Activated T-cell treated with anti-CD3 and anti-CD28 coated beads, Interleukin-2, amount 50 U/mL, for 72 hours (primary cell): ENCODE results near the gene ATF6. TPM values are rescaled to one million over a fixed set of nuclear protein-coding genes. Genes with fewer than 3 reads are reported as not detected.

ENCODE experiments used
- ATAC-seq, 2 donors: fragments of 150-1000 bp; cut with Tn5 transposase; replicated peaks in 1 of 2; 2 replicates each; pipeline ENCODE4 v1.10.0; 2021; ENCODE audit warnings: moderate library complexity in 2 of 2, mild to moderate bottlenecking in 1 of 2
- DNase-seq, 2 donors: peaks; one replicate each; pipeline ENCODE4 v3.0.0; 2021 to 2022; ENCODE audit warnings: mixed read lengths in 1 of 2
- H3K27ac Mint-ChIP-seq: one replicate; pipeline ENCODE4 v1.8.0; 2022; ENCODE audit warnings: mild to moderate bottlenecking, moderate library complexity, mixed read lengths
- H3K27me3 Mint-ChIP-seq: one replicate; pipeline ENCODE4 v1.8.0; 2022; ENCODE audit warnings: low read depth, mixed read lengths
- H3K36me3 Mint-ChIP-seq, 2 donors: one replicate each; pipeline ENCODE4 v1.8.0; 2022; ENCODE audit warnings: mixed read lengths in 2 of 2, mild to moderate bottlenecking in 1 of 2; ENCODE audit not compliant: insufficient read depth in 2 of 2
- H3K4me1 Mint-ChIP-seq: one replicate; pipeline ENCODE4 v1.8.0; 2022; ENCODE audit warnings: low read depth, mixed read lengths
- H3K4me3 Mint-ChIP-seq, 2 donors: one replicate each; pipeline ENCODE4 v1.8.0; 2022; ENCODE audit warnings: mild to moderate bottlenecking in 2 of 2, mixed read lengths in 2 of 2, moderate library complexity in 2 of 2
- H3K9me3 Mint-ChIP-seq, 2 donors: one replicate each; pipeline ENCODE4 v1.8.0; 2022; ENCODE audit warnings: mixed read lengths in 2 of 2
- total RNA-seq, 2 donors: library from RNA; stranded (reverse); gene quantifications; one replicate each; pipeline ENCODE4 v1.2.3, GENCODE V29; 2022

ATF6 gene
- total RNA-seq, 2 donors from 2014 or later: 23.7 to 28.4 TPM

GRCh38 chr1:161868832-161869231 is 102.7 kb downstream of the ATF6 start:
- Mint-ChIP-seq H3K27me3 (no peaks in the 10 kb centered on the region), H3K4me1 (no peaks in the 10 kb centered on the region), H3K27ac (no peak overlapping the region), H3K4me3 (no peak overlapping the region), H3K36me3 (peaks cover 2 to 10% of the 10 kb centered on the region in 2 donors), H3K9me3 (no peaks in the 10 kb centered on the region)
- DNase-seq (no peak), ATAC-seq (no peak)

GRCh38 chr1:161869291-161869690 is 103.2 kb downstream of the ATF6 start:
- no peaks in the 10 kb centered on the region for H3K9me3 Mint-ChIP-seq
- no peak for ATAC-seq
- no peak overlapping the region for H3K27ac Mint-ChIP-seq
- H3K4me3 Mint-ChIP-seq: no peak overlapping the region
- peaks cover 2 to 10% of the 10 kb centered on the region in 2 donors for H3K36me3 Mint-ChIP-seq
- H3K4me1 Mint-ChIP-seq: no peaks in the 10 kb centered on the region
- no peak for DNase-seq
- H3K27me3 Mint-ChIP-seq: no peaks in the 10 kb centered on the region

- ATAC-seq (no peak), DNase-seq (no peak)
- peaks cover 2 to 5% of the 10 kb centered on the region in 2 donors for H3K36me3 Mint-ChIP-seq
- H3K27me3 Mint-ChIP-seq: no peaks in the 10 kb centered on the region
- no peaks in the 10 kb centered on the region for H3K9me3 Mint-ChIP-seq
- H3K27ac Mint-ChIP-seq: no peak overlapping the region
- H3K4me1 Mint-ChIP-seq: no peaks in the 10 kb centered on the region
- no peak overlapping the region for H3K4me3 Mint-ChIP-seq
Measured at GRCh38 chr1:161872506-161872905, 106.4 kb downstream of the ATF6 start.

GRCh38 chr1:161879261-161879660 is 113.1 kb downstream of the ATF6 start:
- Mint-ChIP-seq H3K4me1 (no peaks in the 10 kb centered on the region), H3K36me3 (no peaks in the 10 kb centered on the region), H3K27ac (no peak overlapping the region), H3K9me3 (no peaks in the 10 kb centered on the region), H3K4me3 (no peak overlapping the region), H3K27me3 (no peaks in the 10 kb centered on the region)
- ATAC-seq (no peak), DNase-seq (no peak)

GRCh38 chr1:161884475-161884874 is 118.4 kb downstream of the ATF6 start:
- DNase-seq (no peak), ATAC-seq (no peak)
- Mint-ChIP-seq H3K4me1 (no peaks in the 10 kb centered on the region), H3K27me3 (no peaks in the 10 kb centered on the region), H3K27ac (no peak overlapping the region), H3K9me3 (no peaks in the 10 kb centered on the region), H3K36me3 (peaks cover 4 to 18% of the 10 kb centered on the region in 2 donors), H3K4me3 (no peak overlapping the region)

- no peak for ATAC-seq
- no peaks in the 10 kb centered on the region for H3K9me3 Mint-ChIP-seq
- H3K4me1 Mint-ChIP-seq: no peaks in the 10 kb centered on the region
- no peaks in the 10 kb centered on the region for H3K27me3 Mint-ChIP-seq
- peaks cover 5 to 22% of the 10 kb centered on the region in 2 donors for H3K36me3 Mint-ChIP-seq
- no peak for DNase-seq
- H3K27ac Mint-ChIP-seq: no peak overlapping the region
- no peak overlapping the region for H3K4me3 Mint-ChIP-seq
Measured at GRCh38 chr1:161885003-161885402, 118.9 kb downstream of the ATF6 start.

- Mint-ChIP-seq H3K27ac (no peak overlapping the region), H3K27me3 (no peaks in the 10 kb centered on the region), H3K4me1 (no peaks in the 10 kb centered on the region), H3K4me3 (no peak overlapping the region), H3K9me3 (no peaks in the 10 kb centered on the region), H3K36me3 (peaks cover 6 to 26% of the 10 kb centered on the region in 2 donors)
- DNase-seq: no peak
- ATAC-seq: no peak
Measured at GRCh38 chr1:161885759-161886158, 119.6 kb downstream of the ATF6 start.

GRCh38 chr1:161886589-161886988 is 120.5 kb downstream of the ATF6 start:
- no peak for ATAC-seq
- Mint-ChIP-seq H3K36me3 (peaks cover 6 to 26% of the 10 kb centered on the region in 2 donors), H3K4me1 (no peaks in the 10 kb centered on the region), H3K9me3 (no peaks in the 10 kb centered on the region), H3K4me3 (no peak overlapping the region), H3K27me3 (no peaks in the 10 kb centered on the region), H3K27ac (no peak overlapping the region)
- DNase-seq: no peak

GRCh38 chr1:161887730-161888287 is 121.7 kb downstream of the ATF6 start:
- Mint-ChIP-seq H3K4me3 (no peak overlapping the region), H3K27me3 (no peaks in the 10 kb centered on the region), H3K4me1 (no peaks in the 10 kb centered on the region), H3K36me3 (peaks cover 6 to 26% of the 10 kb centered on the region in 2 donors), H3K9me3 (no peaks in the 10 kb centered on the region), H3K27ac (no peak overlapping the region)
- ATAC-seq (no peak), DNase-seq (no peak)

GRCh38 chr1:161890574-161890973 is 124.5 kb downstream of the ATF6 start:
- Mint-ChIP-seq H3K4me1 (no peaks in the 10 kb centered on the region), H3K27ac (no peak overlapping the region), H3K4me3 (no peak overlapping the region), H3K9me3 (no peaks in the 10 kb centered on the region), H3K36me3 (peaks cover 6 to 29% of the 10 kb centered on the region in 2 donors), H3K27me3 (no peaks in the 10 kb centered on the region)
- no peak for ATAC-seq
- no peak for DNase-seq

GRCh38 chr1:161899091-161899490 is 133.0 kb downstream of the ATF6 start:
- Mint-ChIP-seq H3K27ac (no peak overlapping the region), H3K4me3 (no peak overlapping the region), H3K27me3 (no peaks in the 10 kb centered on the region), H3K9me3 (no peaks in the 10 kb centered on the region), H3K4me1 (no peaks in the 10 kb centered on the region), H3K36me3 (no peaks in the 10 kb centered on the region)
- ATAC-seq (no peak), DNase-seq (no peak)

- Mint-ChIP-seq H3K27me3 (no peaks in the 10 kb centered on the region), H3K4me3 (no peak overlapping the region), H3K27ac (no peak overlapping the region), H3K9me3 (no peaks in the 10 kb centered on the region), H3K4me1 (peaks cover 9% of the 10 kb centered on the region), H3K36me3 (no peaks in the 10 kb centered on the region)
- ATAC-seq (no peak), DNase-seq (no peak)
Measured at GRCh38 chr1:161900160-161900559, 134.0 kb downstream of the ATF6 start.

GRCh38 chr1:161902182-161902581 is 136.1 kb downstream of the ATF6 start:
- no peak for ATAC-seq
- H3K27ac Mint-ChIP-seq: no peak overlapping the region
- H3K4me3 Mint-ChIP-seq: no peak overlapping the region
- peaks cover 19% of the 10 kb centered on the region for H3K4me1 Mint-ChIP-seq
- H3K36me3 Mint-ChIP-seq: peaks cover 0 to 1% of the 10 kb centered on the region in 2 donors
- H3K27me3 Mint-ChIP-seq: no peaks in the 10 kb centered on the region
- no peaks in the 10 kb centered on the region for H3K9me3 Mint-ChIP-seq
- DNase-seq: no peak

GRCh38 chr1:161905269-161905884 is 139.3 kb downstream of the ATF6 start:
- Mint-ChIP-seq H3K4me3 (no peak overlapping the region), H3K4me1 (peaks cover 23% of the 10 kb centered on the region), H3K36me3 (peaks cover 0 to 1% of the 10 kb centered on the region in 2 donors), H3K27me3 (no peaks in the 10 kb centered on the region), H3K27ac (peak overlapping the region; percentile 14), H3K9me3 (no peaks in the 10 kb centered on the region)
- DNase-seq: peak; percentile 10 to 25
- ATAC-seq: peak; percentile 53 to 61
